ENCODE measurements around the gene C16orf82. TPM values are rescaled to one million over a fixed set of nuclear protein-coding genes. Genes with fewer than 3 reads are reported as not detected.

The C16orf82 gene
- polyA plus RNA-seq, 1 donor from 2014 or later: not detected

- H2AFZ ChIP-seq (ENCODE audit: low read depth, low read length): no peak overlapping the region
- no peaks in the 10 kb centered on the region for H3K27me3 ChIP-seq (ENCODE audit: insufficient read depth, low read depth, low read length)
- no peaks in the 10 kb centered on the region for H3F3A ChIP-seq (ENCODE audit: insufficient read depth, low read length, poor library complexity, severe bottlenecking)
- H3K27ac ChIP-seq (ENCODE audit: low read length): no peak overlapping the region
- no peak overlapping the region for H3K9ac ChIP-seq (ENCODE audit: low read length)
- H3K9me2 ChIP-seq (ENCODE audit: insufficient read depth, low read length): no peaks in the 10 kb centered on the region
- no peak overlapping the region for H3K4me3 ChIP-seq (ENCODE audit: low read length)
- H3K9me3 ChIP-seq (ENCODE audit: low read length): no peaks in the 10 kb centered on the region
- no peaks in the 10 kb centered on the region for H3K36me3 ChIP-seq (ENCODE audit: insufficient read depth, low read length)
- no peak overlapping the region for H3K4me2 ChIP-seq (ENCODE audit: low read length)
- TF ChIP-seq, protein P1, sequence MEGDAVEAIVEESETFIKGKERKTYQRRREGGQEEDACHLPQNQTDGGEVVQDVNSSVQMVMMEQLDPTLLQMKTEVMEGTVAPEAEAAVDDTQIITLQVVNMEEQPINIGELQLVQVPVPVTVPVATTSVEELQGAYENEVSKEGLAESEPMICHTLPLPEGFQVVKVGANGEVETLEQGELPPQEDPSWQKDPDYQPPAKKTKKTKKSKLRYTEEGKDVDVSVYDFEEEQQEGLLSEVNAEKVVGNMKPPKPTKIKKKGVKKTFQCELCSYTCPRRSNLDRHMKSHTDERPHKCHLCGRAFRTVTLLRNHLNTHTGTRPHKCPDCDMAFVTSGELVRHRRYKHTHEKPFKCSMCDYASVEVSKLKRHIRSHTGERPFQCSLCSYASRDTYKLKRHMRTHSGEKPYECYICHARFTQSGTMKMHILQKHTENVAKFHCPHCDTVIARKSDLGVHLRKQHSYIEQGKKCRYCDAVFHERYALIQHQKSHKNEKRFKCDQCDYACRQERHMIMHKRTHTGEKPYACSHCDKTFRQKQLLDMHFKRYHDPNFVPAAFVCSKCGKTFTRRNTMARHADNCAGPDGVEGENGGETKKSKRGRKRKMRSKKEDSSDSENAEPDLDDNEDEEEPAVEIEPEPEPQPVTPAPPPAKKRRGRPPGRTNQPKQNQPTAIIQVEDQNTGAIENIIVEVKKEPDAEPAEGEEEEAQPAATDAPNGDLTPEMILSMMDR (IDR thresholded peaks at IDR 0.05; ENCODE audit: poor library complexity, severe bottlenecking): no peak
- no peak for TF ChIP-seq TAF1 (IDR thresholded peaks at IDR 0.05; ENCODE audit: low read depth)
- no peak for TF ChIP-seq MXI1 (conservative IDR thresholded peaks at IDR 0.05; ENCODE audit: poor library complexity, severe bottlenecking)
- TF ChIP-seq POLR2AphosphoS5 (IDR thresholded peaks at IDR 0.05): no peak
- TF ChIP-seq, protein P2, sequence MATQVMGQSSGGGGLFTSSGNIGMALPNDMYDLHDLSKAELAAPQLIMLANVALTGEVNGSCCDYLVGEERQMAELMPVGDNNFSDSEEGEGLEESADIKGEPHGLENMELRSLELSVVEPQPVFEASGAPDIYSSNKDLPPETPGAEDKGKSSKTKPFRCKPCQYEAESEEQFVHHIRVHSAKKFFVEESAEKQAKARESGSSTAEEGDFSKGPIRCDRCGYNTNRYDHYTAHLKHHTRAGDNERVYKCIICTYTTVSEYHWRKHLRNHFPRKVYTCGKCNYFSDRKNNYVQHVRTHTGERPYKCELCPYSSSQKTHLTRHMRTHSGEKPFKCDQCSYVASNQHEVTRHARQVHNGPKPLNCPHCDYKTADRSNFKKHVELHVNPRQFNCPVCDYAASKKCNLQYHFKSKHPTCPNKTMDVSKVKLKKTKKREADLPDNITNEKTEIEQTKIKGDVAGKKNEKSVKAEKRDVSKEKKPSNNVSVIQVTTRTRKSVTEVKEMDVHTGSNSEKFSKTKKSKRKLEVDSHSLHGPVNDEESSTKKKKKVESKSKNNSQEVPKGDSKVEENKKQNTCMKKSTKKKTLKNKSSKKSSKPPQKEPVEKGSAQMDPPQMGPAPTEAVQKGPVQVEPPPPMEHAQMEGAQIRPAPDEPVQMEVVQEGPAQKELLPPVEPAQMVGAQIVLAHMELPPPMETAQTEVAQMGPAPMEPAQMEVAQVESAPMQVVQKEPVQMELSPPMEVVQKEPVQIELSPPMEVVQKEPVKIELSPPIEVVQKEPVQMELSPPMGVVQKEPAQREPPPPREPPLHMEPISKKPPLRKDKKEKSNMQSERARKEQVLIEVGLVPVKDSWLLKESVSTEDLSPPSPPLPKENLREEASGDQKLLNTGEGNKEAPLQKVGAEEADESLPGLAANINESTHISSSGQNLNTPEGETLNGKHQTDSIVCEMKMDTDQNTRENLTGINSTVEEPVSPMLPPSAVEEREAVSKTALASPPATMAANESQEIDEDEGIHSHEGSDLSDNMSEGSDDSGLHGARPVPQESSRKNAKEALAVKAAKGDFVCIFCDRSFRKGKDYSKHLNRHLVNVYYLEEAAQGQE (IDR thresholded peaks at IDR 0.05; ENCODE audit: borderline replicate concordance): no peak
- TF ChIP-seq SMC3 (conservative IDR thresholded peaks at IDR 0.05; ENCODE audit: poor library complexity): no peak
- TF ChIP-seq EP300 (conservative IDR thresholded peaks at IDR 0.05; ENCODE audit: poor library complexity, severe bottlenecking): no peak
- no peak for TF ChIP-seq RAD21 (conservative IDR thresholded peaks at IDR 0.05)
- no peak for TF ChIP-seq EZH2 (IDR thresholded peaks at IDR 0.05; ENCODE audit: borderline replicate concordance, insufficient read depth, low read length, poor library complexity, severe bottlenecking)
- no peaks in the 10 kb centered on the region for H4K20me1 ChIP-seq (ENCODE audit: insufficient read depth)
- H3K79me2 ChIP-seq (replicated peaks; ENCODE audit: insufficient read depth, low read length): no peaks in the 10 kb centered on the region
Observed at GRCh38 chr16:27103954-27104353, 37.2 kb downstream of the C16orf82 start.

DNA sequence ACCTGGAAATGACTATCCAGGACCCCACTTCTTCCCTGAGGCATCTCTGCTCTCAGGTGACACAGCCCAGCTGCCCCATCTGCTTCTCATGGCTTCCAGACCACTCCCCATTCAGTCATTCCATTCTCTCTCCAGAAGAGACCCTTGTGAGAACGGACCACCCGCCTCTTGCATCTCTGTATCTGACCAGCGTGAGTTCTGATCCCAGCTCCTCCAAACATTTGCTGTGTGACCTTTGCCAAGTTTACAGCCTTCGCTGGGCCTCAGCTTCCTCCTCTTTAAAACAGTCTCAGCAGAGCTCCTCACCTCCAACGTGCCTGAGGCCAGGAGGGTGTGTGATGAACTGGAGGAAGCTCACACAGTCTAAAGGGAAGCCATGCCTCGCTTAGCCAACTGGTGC is 39.6 kb downstream of the C16orf82 start:
- Histone ChIP-seq H4K20me1 (ENCODE audit: insufficient read depth) (no peaks in the 10 kb centered on the region), H3F3A (ENCODE audit: insufficient read depth, low read length, poor library complexity, severe bottlenecking) (no peaks in the 10 kb centered on the region), H3K9ac (ENCODE audit: low read length) (no peak overlapping the region), H3K9me3 (ENCODE audit: low read length) (no peaks in the 10 kb centered on the region), H3K4me2 (ENCODE audit: low read length) (no peak overlapping the region), H3K4me3 (ENCODE audit: low read length) (no peak overlapping the region), H3K36me3 (ENCODE audit: insufficient read depth, low read length) (no peaks in the 10 kb centered on the region), H3K27ac (ENCODE audit: low read length) (no peak overlapping the region), H2AFZ (ENCODE audit: low read depth, low read length) (no peak overlapping the region), H3K9me2 (ENCODE audit: insufficient read depth, low read length) (no peaks in the 10 kb centered on the region), H3K27me3 (ENCODE audit: insufficient read depth, low read depth, low read length) (no peaks in the 10 kb centered on the region), H3K79me2 (replicated peaks; ENCODE audit: insufficient read depth, low read length) (no peaks in the 10 kb centered on the region)
- TF ChIP-seq EP300 (conservative IDR thresholded peaks at IDR 0.05; ENCODE audit: poor library complexity, severe bottlenecking) (no peak), EZH2 (IDR thresholded peaks at IDR 0.05; ENCODE audit: borderline replicate concordance, insufficient read depth, low read length, poor library complexity, severe bottlenecking) (no peak), MXI1 (conservative IDR thresholded peaks at IDR 0.05; ENCODE audit: poor library complexity, severe bottlenecking) (no peak), TAF1 (IDR thresholded peaks at IDR 0.05; ENCODE audit: low read depth) (no peak)
- TF ChIP-seq, protein P1 (IDR thresholded peaks at IDR 0.05; ENCODE audit: poor library complexity, severe bottlenecking): no peak

All from neural cell (in vitro differentiated cells).